Kidney (tissue), 14 donors: ENCODE results near the gene MYO7B. TPM values are rescaled to one million over a fixed set of nuclear protein-coding genes. Genes with fewer than 3 reads are reported as not detected.

Experiments used
- DNase-seq, 5 donors: peaks; one replicate each; pipeline ENCODE4 v3.0.0-alpha.2; 2013 to 2020
- FAIRE-seq: peaks from 2 replicates; lab custom pipeline; 2012; peaks lifted over from hg19 to GRCh38; lab: Jason Lieb, UNC
- H3K27ac ChIP-seq, 2 donors: one replicate each; pipeline ENCODE4 v1.7.0; 2013; ENCODE audit warnings: low read depth in 2 of 2, low read length in 2 of 2, inconsistent platforms in 1 of 2
- H3K27me3 ChIP-seq: one replicate; pipeline ENCODE4 v1.7.1; 2013; ENCODE audit warnings: low read length, inconsistent platforms; ENCODE audit not compliant: control insufficient read depth, insufficient read depth
- H3K36me3 ChIP-seq, 3 donors: one replicate each; pipeline versions ENCODE4 v1.7.0 to v1.7.1; 2013; ENCODE audit warnings: low read length in 3 of 3, control low read depth in 1 of 3, inconsistent platforms in 1 of 3; ENCODE audit not compliant: insufficient read depth in 3 of 3, control insufficient read depth in 2 of 3
- H3K4me1 ChIP-seq, 3 donors: one replicate each; pipeline versions ENCODE4 v1.7.0 to v1.7.1; 2013; ENCODE audit warnings: low read length in 3 of 3, inconsistent platforms in 1 of 3, low read depth in 1 of 3; ENCODE audit not compliant: control insufficient read depth in 2 of 3, insufficient read depth in 2 of 3
- H3K4me3 ChIP-seq, 3 donors: one replicate each; pipeline versions ENCODE4 v1.7.0 to v1.8.1; 2013; ENCODE audit warnings: low read length in 3 of 3, control low read depth in 1 of 3, inconsistent platforms in 1 of 3
- H3K9ac ChIP-seq, 3 donors: one replicate each; pipeline versions ENCODE4 v1.7.0 to v1.7.1; 2013; ENCODE audit warnings: low read length in 3 of 3, control low read depth in 1 of 3, inconsistent platforms in 1 of 3
- H3K9me3 ChIP-seq, 3 donors: one replicate each; pipeline versions ENCODE4 v1.7.0 to v1.7.1; 2013; ENCODE audit warnings: low read length in 3 of 3, control low read depth in 1 of 3, inconsistent platforms in 1 of 3; ENCODE audit not compliant: control insufficient read depth in 2 of 3, insufficient read depth in 1 of 3
- intact Hi-C: fragments of 100-400 bp; cut with DNase I; formaldehyde crosslinking; loops from one replicate; pipeline ENCODE4 v1.11.1; 2022
- polyA plus RNA-seq: library from polyadenylated mRNA; stranded (reverse); fragments of 350-450 nt; fragmentation: Illumina TruSeq; extraction: RNeasy Lipid Tissue Mini Kit (QIAGEN cat#74804); gene quantifications from one replicate; pipeline ENCODE4 v1.2.3, GENCODE V29; 2014; ENCODE audit warnings: low read depth, low replicate concordance; ENCODE audit not compliant: insufficient read depth
- total RNA-seq: library from RNA; stranded (reverse); fragmentation: NEBNext Ultra II Directional; extraction: Animal tissue kit (Norgen Biotek cat#: 25700); gene quantifications from one replicate; pipeline ENCODE4 v1.2.1, GENCODE V29; 2021
- TF ChIP-seq, protein P1 (sequence below): IDR thresholded peaks from 3 replicates; pipeline ENCODE4 v1.5.1; 2012; ENCODE audit warnings: mild to moderate bottlenecking, moderate library complexity, borderline replicate concordance; ENCODE audit not compliant: insufficient read depth; ENCODE audit errors: extremely low read depth
- donor health status: control.
- donor health status: control.
- donor health status: control.
- donor health status: control.
- donor health status: control.
- donor health status: DM: yes; HTN: yes; CAD: no.
- donor health status: Normal renal cell carcinoma (clear cell type).

Gene MYO7B
- total and polyA plus RNA-seq, 2 donors from 2014 or later: 11.0 to 22.2 TPM

DNA sequence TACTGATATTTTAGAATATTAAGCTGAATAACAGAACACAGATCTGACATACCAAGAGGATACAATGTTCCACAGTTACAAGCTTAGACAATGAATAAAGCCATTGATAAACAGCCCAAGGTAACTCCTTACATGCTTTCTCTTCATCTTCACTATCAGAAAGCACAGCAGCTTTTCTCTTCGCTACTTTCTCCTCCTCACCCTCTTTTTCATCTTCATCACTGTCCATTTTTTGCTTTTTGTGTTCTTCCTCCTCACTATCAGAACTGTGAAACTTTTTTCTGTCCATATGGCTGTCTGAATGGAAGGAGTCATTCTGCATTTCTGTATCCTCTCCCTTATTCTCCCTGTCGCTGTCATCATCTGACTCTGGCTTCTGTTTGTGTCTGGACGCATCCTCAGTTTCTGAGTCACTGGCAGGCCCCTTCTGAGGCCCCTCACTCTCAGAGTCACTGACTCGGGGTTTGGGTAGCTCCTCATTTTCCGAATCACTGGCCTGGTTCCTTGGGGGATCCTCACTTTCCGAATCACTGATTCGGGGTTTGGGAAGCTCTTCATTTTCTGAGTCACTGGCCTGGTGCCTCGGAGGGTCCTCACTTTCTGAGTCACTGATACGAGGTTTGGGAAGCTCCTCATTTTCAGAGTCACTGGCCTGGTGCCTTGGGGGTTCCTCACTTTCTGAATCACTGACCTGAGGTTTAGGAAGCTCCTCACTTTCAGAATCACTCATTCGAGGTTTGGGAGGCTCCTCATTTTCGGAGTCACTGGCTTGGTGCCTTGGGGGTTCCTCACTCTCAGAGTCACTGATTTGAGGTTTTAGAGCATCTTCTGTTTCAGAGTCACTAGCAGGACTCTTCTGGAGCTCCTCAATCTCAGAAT, 30.7 kb upstream of the MYO7B start:
- H3K36me3 ChIP-seq: peaks cover 19 to 44% (median 33%) of the 10 kb centered on the region in 3 donors
- TF ChIP-seq, protein P1, sequence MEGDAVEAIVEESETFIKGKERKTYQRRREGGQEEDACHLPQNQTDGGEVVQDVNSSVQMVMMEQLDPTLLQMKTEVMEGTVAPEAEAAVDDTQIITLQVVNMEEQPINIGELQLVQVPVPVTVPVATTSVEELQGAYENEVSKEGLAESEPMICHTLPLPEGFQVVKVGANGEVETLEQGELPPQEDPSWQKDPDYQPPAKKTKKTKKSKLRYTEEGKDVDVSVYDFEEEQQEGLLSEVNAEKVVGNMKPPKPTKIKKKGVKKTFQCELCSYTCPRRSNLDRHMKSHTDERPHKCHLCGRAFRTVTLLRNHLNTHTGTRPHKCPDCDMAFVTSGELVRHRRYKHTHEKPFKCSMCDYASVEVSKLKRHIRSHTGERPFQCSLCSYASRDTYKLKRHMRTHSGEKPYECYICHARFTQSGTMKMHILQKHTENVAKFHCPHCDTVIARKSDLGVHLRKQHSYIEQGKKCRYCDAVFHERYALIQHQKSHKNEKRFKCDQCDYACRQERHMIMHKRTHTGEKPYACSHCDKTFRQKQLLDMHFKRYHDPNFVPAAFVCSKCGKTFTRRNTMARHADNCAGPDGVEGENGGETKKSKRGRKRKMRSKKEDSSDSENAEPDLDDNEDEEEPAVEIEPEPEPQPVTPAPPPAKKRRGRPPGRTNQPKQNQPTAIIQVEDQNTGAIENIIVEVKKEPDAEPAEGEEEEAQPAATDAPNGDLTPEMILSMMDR: no peak
- no peaks in the 10 kb centered on the region for H3K9me3 ChIP-seq
- no peak for DNase-seq
- H3K27ac ChIP-seq: no peak overlapping the region
- H3K4me1 ChIP-seq: peaks cover 0 to 11% (median 9%) of the 10 kb centered on the region in 3 donors
- no peak overlapping the region for H3K4me3 ChIP-seq
- no peaks in the 10 kb centered on the region for H3K27me3 ChIP-seq
- intact Hi-C loops: no loop called here
- no peak for FAIRE-seq
- no peak overlapping the region for H3K9ac ChIP-seq

DNA sequence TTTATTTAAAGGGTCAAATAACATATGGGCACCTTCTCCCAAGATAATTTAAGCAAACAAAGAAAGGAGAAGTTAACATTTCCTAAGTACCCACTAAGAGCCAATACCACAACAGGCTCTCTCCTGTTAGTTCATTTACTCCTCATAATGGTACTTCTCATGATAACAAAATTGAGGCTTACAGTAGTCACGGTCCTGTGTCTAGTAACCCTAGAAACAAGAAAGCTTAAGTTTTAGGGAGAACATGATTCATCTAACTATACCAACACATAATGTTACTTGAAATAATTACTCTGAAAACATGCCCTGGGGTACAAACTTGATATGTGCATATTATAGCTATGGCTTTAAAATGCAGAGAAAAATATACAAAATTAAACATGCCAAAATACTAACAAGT, 29.0 kb upstream of the MYO7B start:
- Histone ChIP-seq H3K4me1 (peaks cover 0 to 16% (median 11%) of the 10 kb centered on the region in 3 donors), H3K27ac (no peak overlapping the region), H3K9ac (no peak overlapping the region), H3K27me3 (no peaks in the 10 kb centered on the region), H3K9me3 (no peaks in the 10 kb centered on the region), H3K4me3 (no peak overlapping the region), H3K36me3 (peaks cover 19 to 38% (median 28%) of the 10 kb centered on the region in 3 donors)
- DNase-seq (no peak), FAIRE-seq (no peak)
- intact Hi-C loops: no loop called here
- TF ChIP-seq, protein P1: no peak

DNA sequence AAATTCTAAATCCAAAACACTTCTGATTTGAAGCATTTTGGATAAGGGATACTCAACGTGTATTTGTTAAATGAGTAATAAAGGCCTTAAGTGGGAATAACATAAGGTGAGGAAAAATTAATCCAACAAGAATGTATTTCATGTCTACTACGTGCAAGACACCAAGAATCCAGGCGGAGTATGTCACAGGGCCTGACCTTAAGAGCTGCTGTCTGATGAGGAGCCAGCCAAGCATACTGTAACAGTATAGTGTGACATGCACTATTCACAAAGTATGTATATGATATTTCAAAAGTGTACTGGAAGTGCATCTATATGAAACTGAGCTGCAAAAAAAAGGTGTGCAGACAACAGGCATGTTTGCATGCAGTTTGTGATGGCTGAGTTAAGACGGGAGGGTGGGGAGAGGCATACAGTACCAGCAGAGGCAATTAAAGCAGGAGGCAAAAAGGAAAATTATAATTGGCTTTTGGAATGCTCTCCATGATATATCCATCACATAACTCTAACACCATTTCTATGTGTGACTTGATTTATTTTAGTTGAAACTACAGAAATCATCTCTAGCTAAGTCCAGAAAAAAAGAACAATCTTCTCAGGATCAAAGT, 27.4 kb upstream of the MYO7B start:
- no peak for FAIRE-seq
- DNase-seq: no peak
- Histone ChIP-seq H3K4me3 (no peak overlapping the region), H3K36me3 (peaks cover 6 to 23% (median 17%) of the 10 kb centered on the region in 3 donors), H3K27me3 (no peaks in the 10 kb centered on the region), H3K9ac (no peak overlapping the region), H3K27ac (no peak overlapping the region), H3K9me3 (no peaks in the 10 kb centered on the region), H3K4me1 (peaks cover 0 to 27% (median 11%) of the 10 kb centered on the region in 3 donors)
- intact Hi-C loops: no loop called here
- TF ChIP-seq, protein P1: no peak
